Measurements from ENCODE around the gene TOM1L2. TPM values are rescaled to one million over a fixed set of nuclear protein-coding genes. Genes with fewer than 3 reads are reported as not detected.

TOM1L2 gene
- total RNA-seq, 4 donors from 2014 or later: 55.7 to 97.1 (median 73.3) TPM

- TF ChIP-seq POLR2A (IDR thresholded peaks at IDR 0.05): no peak
- TF ChIP-seq CTCF (IDR thresholded peaks at IDR 0.05 in 4 of 5, conservative IDR thresholded peaks at IDR 0.05 in 1 of 5): no peak
- intact Hi-C loops (cut with DNase I; ENCODE audit: low total_unique reads): no loop called here
- H3K36me3 ChIP-seq: peaks cover 0 to 1% of the 10 kb centered on the region in 2 donors
- no peak for DNase-seq
- ATAC-seq: no peak
- in situ Hi-C loops (cut with MboI; ENCODE audit: low sequenced_read_pairs in 4 of 4): loop anchor here in 1 of 4 donors (25.0 kb wide), 1 partner anchor 111 kb away; the partner anchor contains the start of gene RAI1
- no peaks in the 10 kb centered on the region for H3K27me3 ChIP-seq
- peaks cover 0 to 3% of the 10 kb centered on the region in 2 donors for H3K4me1 ChIP-seq
- no peak overlapping the region for H3K4me3 ChIP-seq
- H3K9me3 ChIP-seq: no peaks in the 10 kb centered on the region
- no peak overlapping the region for H3K27ac ChIP-seq
Observed at GRCh38 chr17:17798573-17799255, 173.5 kb downstream of the TOM1L2 start.

DNA sequence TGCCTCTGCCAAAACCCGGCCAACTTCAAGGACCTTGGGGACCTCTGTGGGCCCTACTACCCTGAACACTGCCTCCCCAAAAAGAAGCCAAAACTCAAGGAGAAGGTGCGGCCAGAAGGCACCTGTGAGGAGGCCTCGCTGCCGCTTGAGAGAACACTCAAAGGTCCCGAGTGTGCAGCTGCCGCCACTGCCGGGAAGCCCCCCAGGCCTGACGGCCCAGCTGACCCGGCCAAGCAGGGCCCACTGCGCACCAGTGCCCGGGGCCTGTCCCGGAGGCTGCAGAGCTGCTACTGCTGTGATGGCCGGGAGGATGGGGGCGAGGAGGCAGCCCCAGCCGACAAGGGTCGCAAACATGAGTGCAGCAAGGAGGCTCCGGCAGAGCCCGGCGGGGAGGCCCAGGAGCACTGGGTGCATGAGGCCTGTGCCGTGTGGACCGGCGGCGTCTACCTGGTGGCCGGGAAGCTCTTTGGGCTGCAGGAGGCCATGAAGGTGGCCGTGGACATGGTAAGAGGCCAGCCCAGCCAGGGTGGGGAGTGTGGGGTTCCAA, 174.1 kb downstream of the TOM1L2 start:
- TF ChIP-seq CTCF (IDR thresholded peaks at IDR 0.05 in 4 of 5, conservative IDR thresholded peaks at IDR 0.05 in 1 of 5) (no peak), POLR2A (IDR thresholded peaks at IDR 0.05) (no peak)
- no peaks in the 10 kb centered on the region for H3K27me3 ChIP-seq
- in situ Hi-C loops (cut with MboI; ENCODE audit: low sequenced_read_pairs in 4 of 4): loop anchor here in 1 of 4 donors (25.0 kb wide), 1 partner anchor 111 kb away; the partner anchor contains the start of gene RAI1
- no peak overlapping the region for H3K4me3 ChIP-seq
- H3K36me3 ChIP-seq: no peaks in the 10 kb centered on the region
- no peak for ATAC-seq
- H3K27ac ChIP-seq: no peak overlapping the region
- intact Hi-C loops (cut with DNase I; ENCODE audit: low total_unique reads): no loop called here
- no peak for DNase-seq
- peaks cover 3 to 5% of the 10 kb centered on the region in 2 donors for H3K4me1 ChIP-seq
- H3K9me3 ChIP-seq: no peaks in the 10 kb centered on the region

DNA sequence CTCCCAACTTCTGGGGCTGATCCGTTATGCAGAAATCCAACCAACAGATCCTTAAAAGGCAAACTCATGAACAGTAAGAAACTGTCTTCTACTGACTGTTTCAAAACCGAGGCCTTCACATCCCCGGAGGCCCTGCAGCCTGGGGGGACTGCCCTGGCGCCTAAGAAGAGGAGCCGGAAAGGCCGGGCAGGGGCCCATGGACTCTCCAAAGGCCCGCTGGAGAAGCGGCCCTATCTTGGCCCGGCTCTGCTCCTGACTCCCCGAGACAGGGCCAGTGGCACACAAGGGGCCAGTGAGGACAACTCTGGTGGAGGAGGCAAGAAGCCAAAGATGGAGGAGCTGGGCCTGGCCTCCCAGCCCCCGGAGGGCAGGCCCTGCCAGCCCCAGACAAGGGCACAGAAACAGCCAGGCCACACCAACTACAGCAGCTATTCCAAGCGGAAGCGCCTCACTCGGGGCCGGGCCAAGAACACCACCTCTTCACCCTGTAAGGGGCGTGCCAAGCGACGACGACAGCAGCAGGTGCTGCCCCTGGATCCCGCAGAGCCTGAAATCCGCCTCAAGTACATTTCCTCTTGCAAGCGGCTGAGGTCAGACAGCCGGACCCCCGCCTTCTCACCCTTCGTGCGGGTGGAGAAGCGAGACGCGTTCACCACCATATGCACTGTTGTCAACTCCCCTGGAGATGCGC, 174.9 kb downstream of the TOM1L2 start:
- intact Hi-C loops (cut with DNase I; ENCODE audit: low total_unique reads): no loop called here

DNA sequence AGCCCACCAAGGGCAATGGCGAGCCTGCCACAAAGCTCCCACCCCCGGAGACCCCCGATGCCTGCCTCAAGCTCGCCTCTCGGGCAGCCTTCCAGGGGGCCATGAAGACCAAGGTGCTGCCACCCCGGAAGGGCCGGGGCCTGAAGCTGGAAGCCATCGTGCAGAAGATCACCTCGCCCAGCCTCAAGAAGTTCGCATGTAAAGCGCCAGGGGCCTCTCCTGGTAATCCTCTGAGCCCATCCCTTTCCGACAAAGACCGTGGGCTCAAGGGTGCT, 175.5 kb downstream of the TOM1L2 start:
- DNase-seq: no peak
- intact Hi-C loops (cut with DNase I; ENCODE audit: low total_unique reads): no loop called here
- H3K27me3 ChIP-seq: no peaks in the 10 kb centered on the region
- no peak overlapping the region for H3K4me3 ChIP-seq
- no peaks in the 10 kb centered on the region for H3K36me3 ChIP-seq
- no peaks in the 10 kb centered on the region for H3K9me3 ChIP-seq
- peaks cover 14 to 19% of the 10 kb centered on the region in 2 donors for H3K4me1 ChIP-seq
- in situ Hi-C loops (cut with MboI; ENCODE audit: low sequenced_read_pairs in 4 of 4): loop anchor here in 1 of 4 donors (25.0 kb wide), 1 partner anchor 109 kb away; the partner anchor contains the start of gene RAI1
- H3K27ac ChIP-seq: no peak overlapping the region
- TF ChIP-seq CTCF (IDR thresholded peaks at IDR 0.05 in 4 of 5, conservative IDR thresholded peaks at IDR 0.05 in 1 of 5) (no peak), POLR2A (IDR thresholded peaks at IDR 0.05) (no peak)
- ATAC-seq: no peak

More for the DNA sequence above, 174.9 kb downstream of the TOM1L2 start:
- H3K4me3 ChIP-seq: no peak overlapping the region
- H3K27ac ChIP-seq: peak overlapping the region in 3 of 4 donors; percentile 20 to 43 (median 41)
- in situ Hi-C loops (cut with MboI; ENCODE audit: low sequenced_read_pairs in 4 of 4): loop anchor here in 1 of 4 donors (25.0 kb wide), 1 partner anchor 110 kb away; the partner anchor contains the start of gene RAI1
- TF ChIP-seq CTCF (IDR thresholded peaks at IDR 0.05 in 4 of 5, conservative IDR thresholded peaks at IDR 0.05 in 1 of 5): no peak
- TF ChIP-seq POLR2A (IDR thresholded peaks at IDR 0.05): no peak
- DNase-seq (no peak), ATAC-seq (peak in 1 of 2 donors; percentile 31)
- no peaks in the 10 kb centered on the region for H3K9me3 ChIP-seq
- H3K27me3 ChIP-seq: no peaks in the 10 kb centered on the region
- peaks cover 9 to 14% of the 10 kb centered on the region in 2 donors for H3K4me1 ChIP-seq
- H3K36me3 ChIP-seq: no peaks in the 10 kb centered on the region
